ENCODE data around the gene CCDC57.
A peak's percentile ranks its signal among the peaks of the same experiment; 100 is the strongest.
"Not testable (repeated sequence)": the region's sequence is repeated elsewhere in the genome, so short reads cannot be mapped to it uniquely, and the experiment has no call there.

The CCDC57 gene

GRCh38 chr17:82177761-82178498 lies 34.7 kb downstream of the CCDC57 start:
- DNase-seq (ENCODE audit: low read depth), result peak; percentile 8
- no peak for TF ChIP-seq CTCF (conservative IDR thresholded peaks at IDR 0.05; ENCODE audit: low read depth, low read length)
- H3K4me3 ChIP-seq (ENCODE audit: low read depth, low read length), result no peak overlapping the region

GRCh38 chr17:82177276-82177675 lies 35.4 kb downstream of the CCDC57 start:
- no peak overlapping the region for H3K4me3 ChIP-seq (ENCODE audit: low read depth, low read length)
- no peak for TF ChIP-seq CTCF (conservative IDR thresholded peaks at IDR 0.05; ENCODE audit: low read depth, low read length)
- DNase-seq (ENCODE audit: low read depth), result no peak

- no peak for DNase-seq (ENCODE audit: low read depth)
- TF ChIP-seq CTCF (conservative IDR thresholded peaks at IDR 0.05; ENCODE audit: low read depth, low read length), result no peak
Observed at GRCh38 chr17:82175951-82176350, 36.7 kb downstream of the CCDC57 start.

GRCh38 chr17:82175201-82175600 lies 37.4 kb downstream of the CCDC57 start:
- TF ChIP-seq CTCF (conservative IDR thresholded peaks at IDR 0.05; ENCODE audit: low read depth, low read length), result no peak
- H3K4me3 ChIP-seq (ENCODE audit: low read depth, low read length), result no peak overlapping the region
- no peak for DNase-seq (ENCODE audit: low read depth)

More at GRCh38 chr17:82175951-82176350, 36.7 kb downstream of the CCDC57 start:
- no peak overlapping the region for H3K4me3 ChIP-seq (ENCODE audit: low read depth, low read length)

GRCh38 chr17:82174042-82174857 lies 38.4 kb downstream of the CCDC57 start:
- not testable (repeated sequence) for H3K4me3 ChIP-seq (ENCODE audit: low read depth, low read length); DNase-seq (ENCODE audit: low read depth)

GRCh38 chr17:82173351-82174041 lies 39.1 kb downstream of the CCDC57 start:
- no peak for DNase-seq (ENCODE audit: low read depth)
- H3K4me3 ChIP-seq (ENCODE audit: low read depth, low read length), result no peak overlapping the region
- no peak for TF ChIP-seq CTCF (conservative IDR thresholded peaks at IDR 0.05; ENCODE audit: low read depth, low read length)

- no peak overlapping the region for H3K4me3 ChIP-seq (ENCODE audit: low read depth, low read length)
- TF ChIP-seq CTCF (conservative IDR thresholded peaks at IDR 0.05; ENCODE audit: low read depth, low read length), result no peak
- DNase-seq (ENCODE audit: low read depth), result no peak
Observed at GRCh38 chr17:82172486-82173160, 40.0 kb downstream of the CCDC57 start.

Data from choroid plexus epithelial cell (primary cell).